ENCODE data around the gene ANO4. TPM values are rescaled to one million over a fixed set of nuclear protein-coding genes. Genes with fewer than 3 reads are reported as not detected.
A peak's percentile ranks its signal among the peaks of the same experiment; 100 is the strongest.
"Not testable (repeated sequence)": the region's sequence is repeated elsewhere in the genome, so short reads cannot be mapped to it uniquely, and the experiment has no call there.

Gene ANO4
- total and polyA plus RNA-seq, 5 donors from 2014 or later, result not detected

DNA sequence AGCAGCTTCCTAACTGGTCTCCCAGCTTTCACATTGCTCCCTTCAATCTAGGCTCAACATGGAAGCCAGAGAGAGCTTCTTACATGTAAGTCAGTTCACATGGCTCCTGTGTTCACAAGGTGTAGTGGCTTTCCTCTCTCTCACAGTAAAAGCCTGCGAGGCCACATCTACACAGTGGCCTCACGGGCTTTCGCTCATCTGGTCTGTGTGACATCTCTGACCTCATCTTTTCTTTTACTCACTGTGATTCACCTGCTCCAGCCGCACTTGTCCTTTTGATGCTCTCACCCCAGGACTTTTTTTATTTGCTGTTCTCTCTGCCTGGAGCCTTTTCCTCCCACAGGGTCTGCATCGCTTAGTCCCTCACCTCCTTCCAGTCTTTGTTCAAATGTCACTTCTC is 293.3 kb downstream of the ANO4 start:
- no peak overlapping the region for H3K27ac ChIP-seq (ENCODE audit: insufficient read depth, low read length, poor library complexity, severe bottlenecking)
- Mint-ChIP-seq H3K36me3 (no peaks in the 10 kb centered on the region), H3K9me3 (peaks cover 0 to 5% (median 2%) of the 10 kb centered on the region in 7 donors), H3K4me3 (no peak overlapping the region), H3K27me3 (peaks cover 9% of the 10 kb centered on the region), H3K27ac (peak overlapping the region in 1 of 3 donors; percentile 37), H3K4me1 (peaks cover 0 to 6% (median 1%) of the 10 kb centered on the region in 4 donors)
- no peaks in the 10 kb centered on the region for H3K36me3 ChIP-seq (ENCODE audit: control insufficient read depth, insufficient read depth, low read length)
- H3K9me3 ChIP-seq (ENCODE audit: control insufficient read depth in 2 of 2, low read length in 2 of 2), result no peaks in the 10 kb centered on the region
- no peaks in the 10 kb centered on the region for H3K27me3 ChIP-seq (ENCODE audit: control insufficient read depth, insufficient read depth, low read length)
- no peak overlapping the region for H3K4me3 ChIP-seq (ENCODE audit: low read depth, low read length)
- no peak for DNase-seq
- H3K4me1 ChIP-seq (ENCODE audit: control insufficient read depth, insufficient read depth, low read length, poor library complexity, severe bottlenecking), result no peaks in the 10 kb centered on the region
- no peak for ATAC-seq (ENCODE audit: low read depth in 2 of 2)

DNA sequence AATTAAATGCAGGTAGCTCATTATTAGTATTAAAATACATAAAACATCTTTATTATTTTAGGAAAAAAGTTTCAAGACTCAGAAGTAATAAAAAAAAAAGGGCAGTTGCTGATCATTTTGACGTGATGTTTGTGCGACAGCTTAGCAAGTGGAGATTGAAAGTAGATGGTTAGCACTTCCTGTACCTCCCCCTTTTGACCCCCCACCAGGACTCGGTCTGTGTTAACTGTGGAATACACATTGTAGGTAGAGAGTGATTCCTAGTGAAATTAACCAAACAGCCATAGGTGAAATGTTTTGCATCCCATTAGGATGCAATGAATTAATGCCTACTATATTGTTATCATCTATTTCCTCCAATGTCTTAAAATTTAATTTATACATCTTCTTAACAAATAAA is 294.7 kb downstream of the ANO4 start:
- ATAC-seq (ENCODE audit: low read depth in 2 of 2), result no peak
- Histone ChIP-seq H3K9me3 (ENCODE audit: control insufficient read depth in 2 of 2, low read length in 2 of 2) (no peaks in the 10 kb centered on the region), H3K27me3 (ENCODE audit: control insufficient read depth, insufficient read depth, low read length) (no peaks in the 10 kb centered on the region), H3K4me1 (ENCODE audit: control insufficient read depth, insufficient read depth, low read length, poor library complexity, severe bottlenecking) (no peaks in the 10 kb centered on the region), H3K4me3 (ENCODE audit: low read depth, low read length) (no peak overlapping the region), H3K36me3 (ENCODE audit: control insufficient read depth, insufficient read depth, low read length) (no peaks in the 10 kb centered on the region), H3K27ac (ENCODE audit: insufficient read depth, low read length, poor library complexity, severe bottlenecking) (no peak overlapping the region)
- no peaks in the 10 kb centered on the region for H3K36me3 Mint-ChIP-seq
- H3K4me1 Mint-ChIP-seq, result peaks cover 0 to 6% (median 1%) of the 10 kb centered on the region in 4 donors
- no peak for DNase-seq
- peaks cover 9% of the 10 kb centered on the region for H3K27me3 Mint-ChIP-seq
- H3K4me3 Mint-ChIP-seq, result no peak overlapping the region
- H3K27ac Mint-ChIP-seq, result no peak overlapping the region
- peaks cover 0 to 5% (median 0%) of the 10 kb centered on the region in 7 donors for H3K9me3 Mint-ChIP-seq

DNA sequence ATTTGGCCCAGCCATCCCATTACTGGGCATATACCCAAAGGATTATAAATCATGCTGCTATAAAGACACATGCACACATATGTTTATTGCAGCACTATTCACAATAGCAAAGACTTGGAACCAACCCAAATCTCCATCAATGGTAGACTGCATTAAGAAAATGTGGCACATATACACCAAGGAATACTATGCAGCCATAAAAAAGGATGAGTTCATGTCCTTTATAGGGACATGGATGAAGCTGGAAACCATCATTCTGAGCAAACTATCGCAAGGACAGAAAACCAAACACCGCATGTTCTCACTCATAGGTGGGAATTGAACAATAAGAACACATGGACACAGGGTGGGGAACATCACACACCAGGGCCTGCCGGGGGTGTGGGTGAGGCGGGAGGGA is 295.6 kb downstream of the ANO4 start:
- not testable (repeated sequence) for H3K9me3 ChIP-seq (ENCODE audit: control insufficient read depth in 2 of 2, low read length in 2 of 2); H3K4me1 Mint-ChIP-seq; H3K36me3 ChIP-seq (ENCODE audit: control insufficient read depth, insufficient read depth, low read length); H3K27ac ChIP-seq (ENCODE audit: insufficient read depth, low read length, poor library complexity, severe bottlenecking); H3K27me3 ChIP-seq (ENCODE audit: control insufficient read depth, insufficient read depth, low read length); H3K4me1 ChIP-seq (ENCODE audit: control insufficient read depth, insufficient read depth, low read length, poor library complexity, severe bottlenecking); H3K9me3 Mint-ChIP-seq; H3K4me3 Mint-ChIP-seq; DNase-seq; H3K27ac Mint-ChIP-seq; H3K36me3 Mint-ChIP-seq; ATAC-seq (ENCODE audit: low read depth in 2 of 2); H3K4me3 ChIP-seq (ENCODE audit: low read depth, low read length); H3K27me3 Mint-ChIP-seq

DNA sequence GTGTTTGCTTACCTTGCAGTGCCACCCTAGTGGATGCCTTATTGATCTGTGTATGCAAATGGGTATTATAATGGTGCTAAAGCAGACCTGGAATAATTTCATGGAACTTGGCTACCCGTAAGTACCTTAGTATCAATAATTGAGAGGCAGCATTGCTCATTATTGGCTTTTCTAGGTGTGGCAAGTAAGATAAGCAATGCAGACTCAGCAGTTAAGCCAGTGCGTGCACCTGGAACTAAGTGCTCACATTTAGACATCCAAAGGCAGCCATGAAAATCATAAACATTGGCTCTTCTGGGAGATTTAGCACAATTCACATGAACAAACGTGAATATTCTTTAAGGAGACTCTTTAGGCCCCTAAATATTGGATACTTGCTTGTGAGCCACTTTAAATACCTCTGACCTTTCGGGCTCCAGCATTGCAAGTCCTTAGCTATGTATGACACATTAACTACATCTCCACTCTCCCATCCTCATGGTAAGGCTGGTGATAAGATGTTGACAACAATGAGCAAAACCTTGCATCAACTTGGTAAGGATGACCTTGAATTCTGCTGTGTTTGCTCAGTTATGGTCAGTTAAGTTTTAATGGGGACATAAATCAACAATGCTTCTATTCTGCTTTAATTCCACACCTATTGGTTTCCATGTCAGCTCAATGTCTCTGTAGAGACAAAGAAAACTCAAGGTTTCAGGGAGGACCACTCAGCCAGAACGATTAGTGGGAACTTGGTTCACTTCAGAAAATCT is 303.4 kb downstream of the ANO4 start:
- no peaks in the 10 kb centered on the region for H3K36me3 Mint-ChIP-seq
- Histone ChIP-seq H3K36me3 (ENCODE audit: control insufficient read depth, insufficient read depth, low read length) (no peaks in the 10 kb centered on the region), H3K27ac (ENCODE audit: insufficient read depth, low read length, poor library complexity, severe bottlenecking) (no peak overlapping the region), H3K4me1 (ENCODE audit: control insufficient read depth, insufficient read depth, low read length, poor library complexity, severe bottlenecking) (no peaks in the 10 kb centered on the region), H3K4me3 (ENCODE audit: low read depth, low read length) (no peak overlapping the region), H3K27me3 (ENCODE audit: control insufficient read depth, insufficient read depth, low read length) (no peaks in the 10 kb centered on the region), H3K9me3 (ENCODE audit: control insufficient read depth in 2 of 2, low read length in 2 of 2) (no peaks in the 10 kb centered on the region)
- DNase-seq (no peak), ATAC-seq (ENCODE audit: low read depth in 2 of 2) (no peak)
- peaks cover 6% of the 10 kb centered on the region for H3K27me3 Mint-ChIP-seq
- no peaks in the 10 kb centered on the region for H3K4me1 Mint-ChIP-seq
- peaks cover 0 to 4% (median 0%) of the 10 kb centered on the region in 7 donors for H3K9me3 Mint-ChIP-seq
- H3K27ac Mint-ChIP-seq, result peak overlapping the region in 1 of 3 donors; percentile 30
- no peak overlapping the region for H3K4me3 Mint-ChIP-seq

DNA sequence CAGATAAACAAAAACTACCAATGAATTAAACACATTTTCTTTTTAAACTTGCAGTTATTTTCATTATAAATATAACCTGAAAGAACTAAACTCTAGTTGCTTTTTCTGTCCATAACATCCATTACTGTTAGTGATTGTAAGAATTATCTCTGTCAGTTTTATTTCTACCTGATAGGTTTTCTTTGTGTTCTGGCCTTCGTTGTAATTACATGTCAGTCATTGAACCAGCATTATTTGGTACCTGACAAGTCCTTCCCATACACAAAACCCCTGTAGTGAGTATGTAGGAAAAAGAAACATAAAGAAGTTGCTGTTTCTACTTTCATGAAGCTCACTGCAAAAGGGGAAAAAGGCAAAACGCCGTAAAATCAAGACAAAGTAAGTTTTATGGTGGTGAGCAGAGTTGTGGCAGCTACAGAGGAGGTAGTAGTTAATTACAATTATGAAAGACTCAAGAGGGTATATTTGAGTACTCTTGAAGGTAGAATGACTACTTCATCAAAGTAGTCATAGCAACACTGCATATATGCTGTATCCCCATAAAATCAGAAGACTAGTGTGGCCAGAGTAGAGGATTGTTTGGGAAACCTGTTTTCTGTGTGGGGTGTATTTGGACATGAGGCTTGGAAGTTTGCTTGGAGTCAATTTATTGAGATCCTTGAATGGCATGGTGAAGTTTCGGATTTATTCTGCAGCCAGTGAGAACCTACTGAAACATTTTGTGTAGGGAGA is 312.6 kb downstream of the ANO4 start:
- H3K36me3 Mint-ChIP-seq, result no peaks in the 10 kb centered on the region
- Histone ChIP-seq H3K27ac (ENCODE audit: insufficient read depth, low read length, poor library complexity, severe bottlenecking) (no peak overlapping the region), H3K4me1 (ENCODE audit: control insufficient read depth, insufficient read depth, low read length, poor library complexity, severe bottlenecking) (no peaks in the 10 kb centered on the region), H3K27me3 (ENCODE audit: control insufficient read depth, insufficient read depth, low read length) (no peaks in the 10 kb centered on the region), H3K36me3 (ENCODE audit: control insufficient read depth, insufficient read depth, low read length) (no peaks in the 10 kb centered on the region), H3K4me3 (ENCODE audit: low read depth, low read length) (no peak overlapping the region), H3K9me3 (ENCODE audit: control insufficient read depth in 2 of 2, low read length in 2 of 2) (no peaks in the 10 kb centered on the region)
- H3K9me3 Mint-ChIP-seq, result peaks cover 0 to 8% (median 2%) of the 10 kb centered on the region in 7 donors
- H3K4me1 Mint-ChIP-seq, result no peaks in the 10 kb centered on the region
- ATAC-seq (ENCODE audit: low read depth in 2 of 2) (no peak), DNase-seq (no peak)
- H3K27ac Mint-ChIP-seq, result no peak overlapping the region
- no peak overlapping the region for H3K4me3 Mint-ChIP-seq
- H3K27me3 Mint-ChIP-seq, result no peaks in the 10 kb centered on the region

DNA sequence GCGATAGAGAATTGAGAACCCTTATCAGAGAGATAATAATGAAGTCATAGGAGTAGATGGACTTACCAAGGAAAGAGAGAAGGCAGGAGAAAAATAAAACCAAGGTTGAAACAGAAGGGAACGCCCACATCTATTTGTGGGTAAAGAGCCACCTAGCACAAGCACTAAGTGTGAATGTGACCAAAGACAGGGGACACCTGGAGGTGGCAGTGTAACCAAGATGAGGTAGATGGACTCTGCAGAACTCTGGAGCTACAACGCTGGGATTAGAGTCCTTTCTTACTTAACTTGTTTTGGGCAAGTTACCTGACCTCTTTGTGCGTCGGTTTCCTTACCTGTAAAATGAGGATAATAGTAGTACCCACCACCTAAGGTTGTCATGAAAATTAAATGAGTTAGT is 313.6 kb downstream of the ANO4 start:
- DNase-seq, result no peak
- H3K27me3 Mint-ChIP-seq, result no peaks in the 10 kb centered on the region
- no peak overlapping the region for H3K4me3 ChIP-seq (ENCODE audit: low read depth, low read length)

DNA sequence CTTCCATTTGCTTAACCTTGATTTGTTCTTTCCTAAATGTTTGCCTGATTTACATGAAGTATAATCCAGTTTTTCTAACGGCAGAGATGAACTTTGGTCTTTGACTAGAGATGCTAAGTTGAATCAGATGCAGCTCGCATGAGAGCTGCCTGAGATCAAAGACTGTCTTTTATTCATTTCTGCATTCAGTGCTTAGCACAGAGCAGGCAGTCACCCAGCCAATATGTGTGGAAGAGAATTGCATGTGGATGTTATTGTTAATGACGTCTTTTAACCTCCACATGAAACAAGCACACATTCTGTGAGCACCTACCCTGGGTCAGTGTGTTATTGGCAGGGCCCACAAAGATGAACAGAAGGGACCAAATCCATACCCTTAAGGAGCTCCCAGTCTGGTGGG is 316.3 kb downstream of the ANO4 start:
- Histone ChIP-seq H3K4me1 (ENCODE audit: control insufficient read depth, insufficient read depth, low read length, poor library complexity, severe bottlenecking) (no peaks in the 10 kb centered on the region), H3K27me3 (ENCODE audit: control insufficient read depth, insufficient read depth, low read length) (no peaks in the 10 kb centered on the region), H3K36me3 (ENCODE audit: control insufficient read depth, insufficient read depth, low read length) (no peaks in the 10 kb centered on the region), H3K27ac (ENCODE audit: insufficient read depth, low read length, poor library complexity, severe bottlenecking) (no peak overlapping the region), H3K4me3 (ENCODE audit: low read depth, low read length) (no peak overlapping the region), H3K9me3 (ENCODE audit: control insufficient read depth in 2 of 2, low read length in 2 of 2) (no peaks in the 10 kb centered on the region)
- peaks cover 0 to 5% (median 0%) of the 10 kb centered on the region in 7 donors for H3K9me3 Mint-ChIP-seq
- H3K4me3 Mint-ChIP-seq, result no peak overlapping the region
- ATAC-seq (ENCODE audit: low read depth in 2 of 2) (no peak), DNase-seq (no peak)
- H3K27me3 Mint-ChIP-seq, result peaks cover 5% of the 10 kb centered on the region
- no peaks in the 10 kb centered on the region for H3K4me1 Mint-ChIP-seq
- H3K36me3 Mint-ChIP-seq, result no peaks in the 10 kb centered on the region
- no peak overlapping the region for H3K27ac Mint-ChIP-seq

More for the DNA sequence above, 313.6 kb downstream of the ANO4 start:
- no peak for ATAC-seq (ENCODE audit: low read depth in 2 of 2)
- peaks cover 0 to 8% (median 2%) of the 10 kb centered on the region in 7 donors for H3K9me3 Mint-ChIP-seq
- H3K27me3 ChIP-seq (ENCODE audit: control insufficient read depth, insufficient read depth, low read length), result no peaks in the 10 kb centered on the region
- H3K4me1 Mint-ChIP-seq, result no peaks in the 10 kb centered on the region
- no peaks in the 10 kb centered on the region for H3K36me3 Mint-ChIP-seq
- no peak overlapping the region for H3K27ac Mint-ChIP-seq
- no peaks in the 10 kb centered on the region for H3K9me3 ChIP-seq (ENCODE audit: control insufficient read depth in 2 of 2, low read length in 2 of 2)
- no peaks in the 10 kb centered on the region for H3K4me1 ChIP-seq (ENCODE audit: control insufficient read depth, insufficient read depth, low read length, poor library complexity, severe bottlenecking)
- no peak overlapping the region for H3K4me3 Mint-ChIP-seq
- H3K36me3 ChIP-seq (ENCODE audit: control insufficient read depth, insufficient read depth, low read length), result no peaks in the 10 kb centered on the region
- no peak overlapping the region for H3K27ac ChIP-seq (ENCODE audit: insufficient read depth, low read length, poor library complexity, severe bottlenecking)

Data from CD4-positive, CD25-positive, alpha-beta regulatory T cell (primary cell).